SU-DHL-6 (cell line): Measurements from ENCODE around the gene PSMD14.

Experiments
- EZH2phosphoT487 ChIP-seq: fragments of 200-600 bp; sonication (generic), shearing (Covaris generic); conservative IDR thresholded peaks from 2 replicates; pipeline ENCODE4 v1.6.1; 2018; ENCODE audit warnings: mild to moderate bottlenecking, antibody characterized with exemption, low read length, moderate library complexity, mixed read lengths
- TF ChIP-seq, protein P1 (sequence below): fragments of 200-600 bp; sonication (generic); IDR thresholded peaks from one replicate; pipeline ENCODE4 v1.5.1; 2017; ENCODE audit warnings: antibody characterized with exemption, mild to moderate bottlenecking, low read length, moderate library complexity; ENCODE audit not compliant: insufficient read depth, poor library complexity, severe bottlenecking

DNA sequence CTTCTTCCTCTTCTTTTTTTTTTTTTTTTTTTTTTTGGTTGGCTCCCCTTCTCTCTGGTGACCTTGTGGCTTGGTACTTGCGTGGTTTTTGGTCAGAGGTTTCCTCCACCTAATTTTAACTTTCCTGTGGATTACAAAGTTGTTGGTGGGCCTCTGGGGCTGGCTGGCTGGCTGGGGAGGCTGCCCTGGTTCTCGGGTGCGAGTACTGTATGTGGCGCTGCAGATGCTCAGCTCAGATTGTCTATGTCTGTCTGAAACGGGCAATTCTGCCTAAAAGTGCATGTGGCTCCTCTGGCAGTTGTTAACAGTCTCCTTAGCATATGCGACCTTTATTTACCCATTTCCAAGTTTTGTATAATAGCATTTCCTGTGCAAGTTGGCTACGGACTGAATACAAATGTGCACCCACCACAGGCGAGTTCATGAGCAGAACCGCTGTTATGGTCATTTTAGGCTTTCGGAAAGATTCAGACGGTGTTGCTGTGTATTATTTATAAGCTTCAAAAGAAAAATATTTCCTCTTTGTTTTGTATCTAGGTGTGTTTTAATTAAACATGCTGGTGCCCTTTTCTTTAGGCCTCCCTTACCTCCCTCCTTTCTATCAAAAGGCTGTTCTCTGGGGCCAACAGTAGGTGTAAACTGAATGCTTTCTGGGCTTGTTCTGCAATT is 112.3 kb downstream of the PSMD14 start:
- no peak for TF ChIP-seq EZH2phosphoT487
- TF ChIP-seq, protein P1, sequence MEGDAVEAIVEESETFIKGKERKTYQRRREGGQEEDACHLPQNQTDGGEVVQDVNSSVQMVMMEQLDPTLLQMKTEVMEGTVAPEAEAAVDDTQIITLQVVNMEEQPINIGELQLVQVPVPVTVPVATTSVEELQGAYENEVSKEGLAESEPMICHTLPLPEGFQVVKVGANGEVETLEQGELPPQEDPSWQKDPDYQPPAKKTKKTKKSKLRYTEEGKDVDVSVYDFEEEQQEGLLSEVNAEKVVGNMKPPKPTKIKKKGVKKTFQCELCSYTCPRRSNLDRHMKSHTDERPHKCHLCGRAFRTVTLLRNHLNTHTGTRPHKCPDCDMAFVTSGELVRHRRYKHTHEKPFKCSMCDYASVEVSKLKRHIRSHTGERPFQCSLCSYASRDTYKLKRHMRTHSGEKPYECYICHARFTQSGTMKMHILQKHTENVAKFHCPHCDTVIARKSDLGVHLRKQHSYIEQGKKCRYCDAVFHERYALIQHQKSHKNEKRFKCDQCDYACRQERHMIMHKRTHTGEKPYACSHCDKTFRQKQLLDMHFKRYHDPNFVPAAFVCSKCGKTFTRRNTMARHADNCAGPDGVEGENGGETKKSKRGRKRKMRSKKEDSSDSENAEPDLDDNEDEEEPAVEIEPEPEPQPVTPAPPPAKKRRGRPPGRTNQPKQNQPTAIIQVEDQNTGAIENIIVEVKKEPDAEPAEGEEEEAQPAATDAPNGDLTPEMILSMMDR, result no peak
